HTERT RPE-1 (cell line): ENCODE measurements around the gene CRNN.

Experiments
- in situ Hi-C: fragments of 300-500 bp; cut with MboI; formaldehyde crosslinking; loops from 4 replicates; pipeline ENCODE4 v1.14.3; 2020; ENCODE audit warnings: low sequenced_read_pairs

CRNN gene

DNA sequence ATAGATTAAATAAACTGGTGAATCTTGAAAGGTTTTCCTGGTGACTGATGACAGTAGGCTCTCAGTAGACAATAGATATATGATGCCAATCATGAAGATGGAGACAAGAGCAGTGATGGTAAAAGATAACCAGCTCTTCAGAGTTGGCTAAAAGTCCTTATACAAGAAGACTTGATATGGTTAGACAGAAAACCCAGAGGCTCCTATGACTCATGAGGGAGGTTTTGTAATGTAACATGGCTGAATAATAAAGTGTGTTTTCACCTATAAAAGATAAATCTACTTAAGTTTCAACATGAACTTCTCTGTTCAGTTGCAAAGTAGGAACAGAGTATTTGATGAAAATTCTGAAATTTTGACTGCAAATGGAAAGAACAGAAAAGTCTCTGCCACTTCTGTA lies 12.7 kb upstream of the CRNN start:
- in situ Hi-C loops = no loop called here

DNA sequence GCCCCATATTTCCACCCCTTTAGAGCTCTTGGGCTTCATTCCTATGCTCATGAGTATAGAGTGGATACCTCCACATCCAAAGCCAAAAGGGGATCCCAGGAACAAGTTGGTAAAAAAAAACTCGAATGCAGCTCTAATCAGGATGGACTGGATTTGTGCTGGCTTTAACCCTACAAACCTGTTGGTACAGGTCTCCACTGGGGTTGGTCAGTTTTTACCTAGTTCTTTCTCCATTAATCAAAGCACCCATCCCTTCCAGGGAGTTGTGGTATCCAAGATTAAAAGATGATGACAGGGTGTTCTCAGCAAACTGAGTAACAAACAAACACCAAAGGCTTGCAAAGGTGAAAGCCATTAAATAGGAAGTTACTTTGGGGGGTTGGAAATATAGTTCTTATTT lies 5.9 kb upstream of the CRNN start:
- in situ Hi-C loops = no loop called here

- in situ Hi-C loops = no loop called here
These were observed 1.6 kb upstream of the CRNN start for GRCh38 chr1:152415454-152416227.

GRCh38 chr1:152412756-152413155 lies 1.3 kb downstream of the CRNN start:
- in situ Hi-C loops = no loop called here

GRCh38 chr1:152411134-152411533 lies 2.9 kb downstream of the CRNN start:
- in situ Hi-C loops = no loop called here

DNA sequence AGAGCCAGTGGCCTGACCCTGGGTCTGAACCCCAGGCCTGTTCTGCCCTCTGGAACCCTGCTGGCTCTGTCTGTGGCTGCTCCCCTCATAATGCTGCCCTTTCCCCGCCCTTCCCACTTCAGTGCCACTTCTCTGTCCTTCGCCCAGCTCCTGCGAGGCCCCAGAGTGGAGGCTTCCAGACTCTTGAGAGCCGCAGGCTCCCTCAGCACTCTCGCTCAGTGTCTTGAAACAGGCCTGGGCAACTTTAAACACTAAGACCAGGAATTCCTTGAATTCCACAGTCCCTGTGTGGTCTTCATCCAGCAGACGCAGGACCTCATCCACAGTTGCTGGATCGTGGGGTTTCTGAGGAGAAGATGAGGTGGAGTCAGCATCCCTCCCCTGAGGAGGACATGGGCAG lies 3.5 kb downstream of the CRNN start:
- in situ Hi-C loops = no loop called here

DNA sequence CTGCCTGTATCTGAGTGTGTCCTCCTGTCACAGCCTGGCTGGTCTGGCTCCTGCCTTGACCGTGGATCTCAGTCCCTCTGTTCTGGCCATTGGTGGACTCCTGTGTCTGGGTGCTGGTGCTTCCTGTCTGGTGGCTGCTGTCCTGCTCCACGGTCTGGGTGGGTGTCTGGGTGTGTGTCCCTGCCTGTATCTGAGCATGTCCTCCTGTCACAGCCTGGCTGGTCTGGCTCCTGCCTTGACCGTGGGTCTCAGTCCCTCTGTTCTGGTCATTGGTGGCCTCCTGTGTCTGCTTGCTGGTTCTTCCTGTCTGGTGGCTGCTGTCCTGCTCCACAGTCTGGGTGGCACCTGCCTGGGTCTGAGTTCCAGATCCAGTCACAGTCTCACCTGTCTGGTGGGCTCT lies 4.0 kb downstream of the CRNN start:
- in situ Hi-C loops = no loop called here

- in situ Hi-C loops = no loop called here
These were observed 5.4 kb downstream of the CRNN start for GRCh38 chr1:152408664-152409063.

DNA sequence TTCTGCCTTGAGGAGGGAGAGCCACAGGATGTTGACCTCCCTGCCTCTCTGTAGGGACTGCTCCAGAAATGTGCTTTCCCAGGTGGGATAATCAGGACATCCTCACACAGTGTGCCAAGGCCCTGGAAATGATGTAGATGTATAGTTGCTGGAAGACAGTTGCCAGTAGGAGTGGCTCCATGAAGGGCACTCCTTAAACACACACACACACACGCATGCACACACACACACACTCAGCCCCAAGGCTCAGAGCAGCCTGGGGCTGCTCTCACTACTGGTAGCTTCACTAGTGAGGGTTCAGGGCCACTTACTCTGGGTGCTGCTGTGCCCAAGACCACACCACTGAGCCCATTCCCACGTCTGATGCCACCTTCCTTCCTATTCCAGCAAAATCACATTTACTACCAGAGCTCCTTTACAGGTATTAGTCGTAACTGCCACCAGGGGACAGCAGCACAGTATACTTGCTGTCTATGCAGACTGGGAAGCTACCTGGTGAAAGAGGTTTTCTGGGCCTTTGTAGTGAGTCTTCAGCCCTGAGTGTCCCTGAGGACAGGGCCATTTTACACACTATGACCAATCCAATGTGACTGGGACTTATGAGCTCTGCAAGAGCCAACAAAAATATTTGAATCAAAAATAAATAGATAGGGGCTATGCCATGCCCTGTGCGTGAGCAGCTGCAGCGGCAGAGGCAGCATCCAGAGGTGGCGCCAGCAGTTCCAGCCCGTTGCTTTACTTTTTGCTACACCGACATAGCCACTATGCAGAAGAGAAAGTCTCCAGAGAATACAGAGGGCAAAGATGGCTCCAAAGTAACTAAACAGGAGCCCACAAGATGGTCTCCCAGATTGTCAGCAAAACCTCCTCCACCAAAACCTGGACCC lies 15.0 kb downstream of the CRNN start:
- in situ Hi-C loops = no loop called here

GRCh38 chr1:152397474-152397873 lies 16.6 kb downstream of the CRNN start:
- in situ Hi-C loops = no loop called here

DNA sequence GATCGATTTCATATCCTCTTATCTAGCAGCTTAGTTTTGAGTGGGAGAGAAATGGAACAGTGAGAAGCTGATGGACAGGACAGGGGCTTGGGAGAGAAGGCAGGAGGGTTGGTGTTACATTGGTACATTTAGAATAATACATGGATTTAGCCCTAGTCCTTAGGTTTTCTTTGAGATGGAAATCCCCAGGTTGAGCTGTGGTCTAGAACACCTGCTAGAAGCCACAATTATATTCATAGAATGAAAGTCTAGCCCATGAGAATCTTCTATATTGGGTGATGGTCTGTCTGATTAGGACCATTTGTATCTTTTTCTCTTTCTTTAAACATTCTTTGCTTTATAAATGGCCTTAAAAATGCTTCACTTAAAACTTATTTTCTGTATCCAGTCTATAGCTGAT lies 19.9 kb downstream of the CRNN start:
- in situ Hi-C loops = no loop called here

GRCh38 chr1:152392909-152393308 lies 21.2 kb downstream of the CRNN start:
- in situ Hi-C loops = no loop called here

GRCh38 chr1:152388889-152389288 lies 25.2 kb downstream of the CRNN start:
- in situ Hi-C loops = no loop called here

DNA sequence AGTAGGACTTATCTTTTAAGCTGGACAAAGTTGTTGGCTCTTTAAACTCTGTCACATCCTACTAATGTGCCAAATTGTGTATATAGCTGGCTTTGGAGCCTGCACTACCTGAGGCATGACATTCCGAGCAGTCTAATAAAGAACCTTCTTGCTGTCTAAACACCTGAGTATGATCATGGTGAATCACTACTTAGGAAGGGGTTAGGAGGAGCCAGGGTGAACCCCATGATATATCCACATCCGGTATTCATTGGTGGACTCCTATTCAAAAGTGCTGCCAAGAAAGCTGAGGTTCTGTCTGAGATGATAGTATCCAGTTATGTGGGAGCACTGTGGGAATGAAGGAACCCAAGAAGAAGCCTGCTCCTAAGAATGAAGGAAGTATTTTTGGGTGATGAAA lies 27.1 kb downstream of the CRNN start:
- in situ Hi-C loops = no loop called here

- in situ Hi-C loops = no loop called here
These were observed 33.1 kb downstream of the CRNN start for GRCh38 chr1:152380932-152381331.

GRCh38 chr1:152374451-152374850 lies 39.6 kb downstream of the CRNN start:
- in situ Hi-C loops = no loop called here

GRCh38 chr1:152372672-152373071 lies 41.4 kb downstream of the CRNN start:
- in situ Hi-C loops = no loop called here

DNA sequence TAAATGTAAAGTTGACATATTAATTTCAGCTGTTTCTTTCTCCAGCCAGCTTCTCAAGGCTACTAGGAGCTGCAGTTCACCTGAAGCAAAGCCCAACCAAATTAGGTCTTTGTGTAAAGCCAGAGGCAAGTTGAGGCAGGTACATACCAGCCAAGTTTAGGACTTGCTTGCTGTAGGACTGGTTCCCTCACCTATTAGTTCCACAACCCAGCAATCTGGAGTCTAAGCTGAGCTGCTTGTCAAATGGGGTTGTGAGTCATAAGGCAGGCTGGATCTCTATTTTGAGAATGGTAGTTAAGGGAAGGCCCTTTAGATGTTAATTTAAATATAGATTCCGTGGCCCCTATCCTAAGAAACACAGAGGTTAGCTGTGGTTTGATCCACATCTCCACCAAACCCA lies 46.6 kb downstream of the CRNN start:
- in situ Hi-C loops = no loop called here

DNA sequence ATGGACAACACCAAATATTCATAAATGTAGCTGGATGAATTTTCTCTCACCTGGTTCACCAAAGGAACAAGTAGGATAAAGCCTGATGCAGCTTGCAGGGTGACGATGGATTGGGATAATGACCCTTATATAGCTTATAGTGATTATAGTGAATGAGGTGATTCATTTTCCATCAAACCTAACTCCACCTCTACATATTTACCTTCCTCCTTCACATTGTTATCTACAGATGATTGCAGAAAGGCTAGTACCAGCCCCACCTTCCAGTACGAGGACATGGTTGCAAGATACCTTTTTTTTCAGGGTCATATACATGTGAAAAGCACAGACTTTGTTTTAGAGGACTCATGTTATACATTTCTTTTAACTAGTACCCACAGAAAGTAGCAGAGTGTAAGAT lies 54.2 kb downstream of the CRNN start, which contains the start of gene FLG2:
TSS of gene FLG2 (minus strand) at position 101 of the 400 bp plus-strand sequence. CDS start 1,122 bp downstream, outside the sequence.
- in situ Hi-C loops = no loop called here
